ENCODE measurements around the gene MYH16.
"Not testable (repeated sequence)": the region's sequence is repeated elsewhere in the genome, so short reads cannot be mapped to it uniquely, and the experiment has no call there.

MYH16 gene

DNA sequence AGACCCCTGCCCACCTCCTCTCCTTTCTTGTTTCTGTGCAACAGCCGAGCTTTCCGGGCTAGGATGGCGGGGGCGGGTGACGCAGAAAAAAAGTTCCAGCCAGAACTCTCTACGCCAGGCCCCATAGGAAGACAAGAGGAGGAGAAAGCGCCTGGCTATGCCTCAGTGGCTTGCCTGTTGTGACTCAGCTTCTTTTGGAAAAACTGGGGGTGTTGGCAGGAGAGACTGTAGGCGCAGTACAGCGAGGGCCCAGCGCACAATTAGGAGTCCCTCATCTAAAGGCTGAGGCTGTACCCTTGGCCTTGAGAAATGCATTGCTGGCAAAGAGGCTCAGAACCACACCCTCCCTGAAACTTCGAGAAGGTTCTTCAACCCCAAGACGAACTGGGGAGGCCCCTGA, 36.7 kb upstream of the MYH16 start:
- Mint-ChIP-seq H3K27ac (no peak overlapping the region), H3K9me3 (peaks cover 5% of the 10 kb centered on the region), H3K4me1 (no peaks in the 10 kb centered on the region), H3K27me3 (ENCODE audit: low read depth) (peaks cover 5% of the 10 kb centered on the region), H3K4me3 (no peak overlapping the region), H3K36me3 (ENCODE audit: low read depth) (no peaks in the 10 kb centered on the region)
- TF ChIP-seq, protein P1, sequence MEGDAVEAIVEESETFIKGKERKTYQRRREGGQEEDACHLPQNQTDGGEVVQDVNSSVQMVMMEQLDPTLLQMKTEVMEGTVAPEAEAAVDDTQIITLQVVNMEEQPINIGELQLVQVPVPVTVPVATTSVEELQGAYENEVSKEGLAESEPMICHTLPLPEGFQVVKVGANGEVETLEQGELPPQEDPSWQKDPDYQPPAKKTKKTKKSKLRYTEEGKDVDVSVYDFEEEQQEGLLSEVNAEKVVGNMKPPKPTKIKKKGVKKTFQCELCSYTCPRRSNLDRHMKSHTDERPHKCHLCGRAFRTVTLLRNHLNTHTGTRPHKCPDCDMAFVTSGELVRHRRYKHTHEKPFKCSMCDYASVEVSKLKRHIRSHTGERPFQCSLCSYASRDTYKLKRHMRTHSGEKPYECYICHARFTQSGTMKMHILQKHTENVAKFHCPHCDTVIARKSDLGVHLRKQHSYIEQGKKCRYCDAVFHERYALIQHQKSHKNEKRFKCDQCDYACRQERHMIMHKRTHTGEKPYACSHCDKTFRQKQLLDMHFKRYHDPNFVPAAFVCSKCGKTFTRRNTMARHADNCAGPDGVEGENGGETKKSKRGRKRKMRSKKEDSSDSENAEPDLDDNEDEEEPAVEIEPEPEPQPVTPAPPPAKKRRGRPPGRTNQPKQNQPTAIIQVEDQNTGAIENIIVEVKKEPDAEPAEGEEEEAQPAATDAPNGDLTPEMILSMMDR (IDR thresholded peaks at IDR 0.05; ENCODE audit: unreplicated experiment in 3 of 3): no peak

DNA sequence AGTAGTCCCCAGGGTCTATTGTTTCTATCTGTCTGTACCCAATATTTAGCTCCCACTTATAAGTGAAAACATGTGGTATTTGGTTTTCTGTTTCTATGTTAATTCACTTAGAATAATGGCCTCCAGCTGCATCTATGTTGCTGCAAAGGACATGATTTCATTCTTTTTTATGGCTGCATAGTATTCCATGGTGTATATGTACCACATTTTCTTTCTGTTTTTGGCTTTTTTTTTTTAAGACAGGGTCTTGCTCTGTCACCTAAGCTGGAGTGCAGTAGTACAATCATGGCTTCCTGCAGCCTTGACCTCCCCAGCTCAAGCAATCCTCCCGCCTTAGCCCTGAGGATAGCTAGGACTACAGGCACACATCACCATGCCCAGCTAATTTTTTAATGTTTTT, 34.8 kb upstream of the MYH16 start:
- H3K27me3 Mint-ChIP-seq (ENCODE audit: low read depth): peaks cover 11% of the 10 kb centered on the region
- H3K4me3 Mint-ChIP-seq; H3K4me1 Mint-ChIP-seq; H3K36me3 Mint-ChIP-seq (ENCODE audit: low read depth); H3K27ac Mint-ChIP-seq; H3K9me3 Mint-ChIP-seq: not testable (repeated sequence)

DNA sequence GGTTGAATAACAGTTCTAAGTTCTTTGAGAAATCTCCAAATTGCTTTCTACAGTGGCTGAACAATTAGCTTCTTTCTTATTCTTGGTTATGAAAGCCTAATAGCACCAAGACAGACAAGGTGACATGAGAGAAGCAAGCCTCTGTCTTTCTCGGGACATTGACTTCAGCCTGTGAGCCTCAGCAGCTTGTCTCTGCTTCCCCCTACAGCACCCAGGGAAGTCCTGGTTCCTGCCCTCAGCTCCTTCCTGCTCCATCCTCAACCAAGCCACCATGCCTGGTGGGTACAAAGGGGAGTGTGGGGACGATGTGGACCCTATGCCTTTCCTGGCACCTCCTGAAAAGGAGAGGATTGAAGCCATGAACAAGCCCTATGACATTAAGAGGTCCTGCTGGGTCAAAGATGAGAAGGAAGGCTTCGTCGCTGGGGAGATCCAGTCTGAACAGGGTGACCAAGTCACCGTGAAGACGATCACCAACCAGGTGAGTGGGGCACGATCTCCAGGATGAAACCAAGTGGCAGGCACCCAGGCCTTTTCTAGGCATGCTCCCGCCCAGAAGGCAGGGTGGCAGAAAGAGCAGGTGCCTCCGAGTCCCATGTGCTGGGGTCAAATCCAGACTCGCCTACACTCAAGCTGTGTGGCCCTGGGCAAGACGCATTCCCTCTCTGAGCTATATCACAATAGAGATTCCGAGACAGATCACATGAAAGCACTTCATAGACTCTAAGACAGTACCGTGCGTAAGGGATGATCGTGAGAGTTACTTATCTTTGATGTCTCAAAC, 33.9 kb upstream of the MYH16 start:
- no peaks in the 10 kb centered on the region for H3K4me1 Mint-ChIP-seq
- no peak overlapping the region for H3K27ac Mint-ChIP-seq
- peaks cover 7% of the 10 kb centered on the region for H3K27me3 Mint-ChIP-seq (ENCODE audit: low read depth)
- no peaks in the 10 kb centered on the region for H3K36me3 Mint-ChIP-seq (ENCODE audit: low read depth)
- H3K9me3 Mint-ChIP-seq: peaks cover 2% of the 10 kb centered on the region
- no peak overlapping the region for H3K4me3 Mint-ChIP-seq
- TF ChIP-seq, protein P1 (IDR thresholded peaks at IDR 0.05; ENCODE audit: unreplicated experiment in 3 of 3): no peak

GRCh38 chr7:99242682-99243081, 30.0 kb upstream of the MYH16 start:
- TF ChIP-seq, protein P1 (IDR thresholded peaks at IDR 0.05; ENCODE audit: unreplicated experiment in 3 of 3): no peak
- Mint-ChIP-seq H3K4me3 (no peak overlapping the region), H3K27ac (no peak overlapping the region), H3K36me3 (ENCODE audit: low read depth) (no peaks in the 10 kb centered on the region), H3K9me3 (no peaks in the 10 kb centered on the region), H3K27me3 (ENCODE audit: low read depth) (peaks cover 16% of the 10 kb centered on the region), H3K4me1 (no peaks in the 10 kb centered on the region)

GRCh38 chr7:99243751-99244337, 28.8 kb upstream of the MYH16 start:
- Mint-ChIP-seq H3K27ac (no peak overlapping the region), H3K4me3 (no peak overlapping the region), H3K36me3 (ENCODE audit: low read depth) (no peaks in the 10 kb centered on the region), H3K9me3 (no peaks in the 10 kb centered on the region), H3K27me3 (ENCODE audit: low read depth) (peaks cover 19% of the 10 kb centered on the region), H3K4me1 (no peaks in the 10 kb centered on the region)
- TF ChIP-seq, protein P1 (IDR thresholded peaks at IDR 0.05; ENCODE audit: unreplicated experiment in 3 of 3): no peak

- H3K27me3 Mint-ChIP-seq (ENCODE audit: low read depth): peaks cover 19% of the 10 kb centered on the region
- H3K27ac Mint-ChIP-seq: no peak overlapping the region
- no peaks in the 10 kb centered on the region for H3K4me1 Mint-ChIP-seq
- TF ChIP-seq, protein P1 (IDR thresholded peaks at IDR 0.05; ENCODE audit: unreplicated experiment in 3 of 3): no peak
- no peaks in the 10 kb centered on the region for H3K36me3 Mint-ChIP-seq (ENCODE audit: low read depth)
- H3K9me3 Mint-ChIP-seq: no peaks in the 10 kb centered on the region
- no peak overlapping the region for H3K4me3 Mint-ChIP-seq
Measured at GRCh38 chr7:99244939-99245338, 27.7 kb upstream of the MYH16 start.

All from nephron (organoid).